Progenitor cell of endocrine pancreas (in vitro differentiated cells): Measurements from ENCODE around the gene MTR. TPM values are rescaled to one million over a fixed set of nuclear protein-coding genes. Genes with fewer than 3 reads are reported as not detected.
"Not testable (repeated sequence)": the region's sequence is repeated elsewhere in the genome, so short reads cannot be mapped to it uniquely, and the experiment has no call there.

Experiments
- DNase-seq: peaks from one replicate; pipeline ENCODE4 v3.0.0; 2021; ENCODE audit warnings: low spot score; ENCODE audit not compliant: unreplicated experiment
- H3K27ac Mint-ChIP-seq: 2 replicates; pipeline ENCODE4 v1.8.0; 2021; ENCODE audit warnings: mild to moderate bottlenecking, moderate library complexity, mixed read lengths
- H3K27me3 Mint-ChIP-seq: 2 replicates; pipeline ENCODE4 v1.8.0; 2021; ENCODE audit warnings: mixed read lengths
- H3K36me3 Mint-ChIP-seq: 2 replicates; pipeline ENCODE4 v1.8.0; 2022; ENCODE audit warnings: mixed read lengths; ENCODE audit not compliant: insufficient read depth
- H3K4me1 Mint-ChIP-seq: 2 replicates; pipeline ENCODE4 v1.8.0; 2021; ENCODE audit warnings: low read depth, mixed read lengths
- H3K4me3 Mint-ChIP-seq: 2 replicates; pipeline ENCODE4 v1.8.0; 2021; ENCODE audit warnings: low read depth, mild to moderate bottlenecking, moderate library complexity, mixed read lengths
- H3K9me3 Mint-ChIP-seq: 2 replicates; pipeline ENCODE4 v1.8.0; 2021; ENCODE audit warnings: low read depth, mixed read lengths
- total RNA-seq: library from RNA; stranded (reverse); gene quantifications from 2 replicates; pipeline ENCODE4 v1.2.1, GENCODE V29; 2021
- TF ChIP-seq, protein P1 (sequence below): fragments of 200-600 bp; sonication (generic); IDR thresholded peaks from one replicate; pipeline ENCODE4 v1.5.0; 2021; ENCODE audit warnings: antibody characterized with exemption, mild to moderate bottlenecking; ENCODE audit not compliant: unreplicated experiment

MTR gene
- total RNA-seq, 1 donor from 2014 or later: 29.7 TPM

DNA sequence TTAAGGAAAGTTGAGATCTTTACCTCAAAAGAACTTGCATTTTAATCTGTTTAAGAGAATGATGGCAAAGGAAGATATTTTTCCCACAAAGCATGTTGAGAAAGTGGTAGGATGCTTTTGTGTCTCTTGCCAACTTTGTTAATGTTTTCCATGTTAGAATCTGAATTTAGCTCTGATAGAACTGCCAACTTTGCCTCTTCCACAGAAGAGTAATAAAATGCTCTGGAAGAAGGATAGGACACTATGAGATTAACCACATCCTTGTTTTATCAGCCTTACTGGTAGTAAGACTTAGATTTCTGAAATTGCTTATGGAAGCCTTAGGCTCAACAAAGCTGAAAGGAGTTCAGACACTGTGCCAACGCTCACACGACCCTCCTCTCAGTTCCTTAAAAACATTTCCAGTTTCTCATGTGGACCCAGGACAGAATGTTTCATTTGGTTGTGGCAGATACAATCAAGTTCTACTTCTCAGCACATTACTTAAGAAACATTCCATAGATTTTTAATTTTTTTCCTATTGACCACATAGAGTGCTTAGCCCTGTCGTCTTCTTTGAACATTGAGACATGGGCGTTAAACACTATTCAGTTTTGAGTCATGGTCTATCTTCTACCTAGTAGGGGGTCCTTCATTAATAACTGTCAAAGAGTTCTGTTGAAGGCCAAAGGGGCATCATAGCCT is 59.0 kb downstream of the MTR start:
- no peak for DNase-seq
- Mint-ChIP-seq H3K36me3 (peaks cover 34% of the 10 kb centered on the region), H3K4me1 (no peaks in the 10 kb centered on the region), H3K9me3 (no peaks in the 10 kb centered on the region), H3K27me3 (no peaks in the 10 kb centered on the region), H3K27ac (no peak overlapping the region), H3K4me3 (no peak overlapping the region)
- TF ChIP-seq, protein P1, sequence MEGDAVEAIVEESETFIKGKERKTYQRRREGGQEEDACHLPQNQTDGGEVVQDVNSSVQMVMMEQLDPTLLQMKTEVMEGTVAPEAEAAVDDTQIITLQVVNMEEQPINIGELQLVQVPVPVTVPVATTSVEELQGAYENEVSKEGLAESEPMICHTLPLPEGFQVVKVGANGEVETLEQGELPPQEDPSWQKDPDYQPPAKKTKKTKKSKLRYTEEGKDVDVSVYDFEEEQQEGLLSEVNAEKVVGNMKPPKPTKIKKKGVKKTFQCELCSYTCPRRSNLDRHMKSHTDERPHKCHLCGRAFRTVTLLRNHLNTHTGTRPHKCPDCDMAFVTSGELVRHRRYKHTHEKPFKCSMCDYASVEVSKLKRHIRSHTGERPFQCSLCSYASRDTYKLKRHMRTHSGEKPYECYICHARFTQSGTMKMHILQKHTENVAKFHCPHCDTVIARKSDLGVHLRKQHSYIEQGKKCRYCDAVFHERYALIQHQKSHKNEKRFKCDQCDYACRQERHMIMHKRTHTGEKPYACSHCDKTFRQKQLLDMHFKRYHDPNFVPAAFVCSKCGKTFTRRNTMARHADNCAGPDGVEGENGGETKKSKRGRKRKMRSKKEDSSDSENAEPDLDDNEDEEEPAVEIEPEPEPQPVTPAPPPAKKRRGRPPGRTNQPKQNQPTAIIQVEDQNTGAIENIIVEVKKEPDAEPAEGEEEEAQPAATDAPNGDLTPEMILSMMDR: no peak

DNA sequence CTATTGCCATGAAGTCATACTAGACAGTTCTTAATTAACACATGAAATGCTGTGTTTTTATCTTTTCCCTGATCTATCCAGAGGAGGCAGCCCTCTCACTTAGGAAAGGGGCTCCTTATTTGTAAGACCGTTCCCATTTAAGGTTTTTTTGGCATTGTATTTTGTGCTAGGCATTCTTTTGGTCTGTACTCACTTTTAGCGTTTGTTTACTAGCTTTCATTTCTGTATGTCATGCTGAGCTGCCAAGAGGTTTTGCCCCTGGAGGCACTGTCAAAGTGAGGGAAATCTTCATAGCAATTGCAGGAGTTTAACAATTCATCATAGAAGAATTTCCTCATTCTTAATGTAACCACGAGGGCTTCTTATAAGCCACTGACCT is 59.5 kb downstream of the MTR start:
- Mint-ChIP-seq H3K27me3 (no peaks in the 10 kb centered on the region), H3K9me3 (no peaks in the 10 kb centered on the region), H3K4me3 (no peak overlapping the region), H3K27ac (no peak overlapping the region), H3K36me3 (peaks cover 35% of the 10 kb centered on the region), H3K4me1 (no peaks in the 10 kb centered on the region)
- TF ChIP-seq, protein P1: no peak
- DNase-seq: no peak

DNA sequence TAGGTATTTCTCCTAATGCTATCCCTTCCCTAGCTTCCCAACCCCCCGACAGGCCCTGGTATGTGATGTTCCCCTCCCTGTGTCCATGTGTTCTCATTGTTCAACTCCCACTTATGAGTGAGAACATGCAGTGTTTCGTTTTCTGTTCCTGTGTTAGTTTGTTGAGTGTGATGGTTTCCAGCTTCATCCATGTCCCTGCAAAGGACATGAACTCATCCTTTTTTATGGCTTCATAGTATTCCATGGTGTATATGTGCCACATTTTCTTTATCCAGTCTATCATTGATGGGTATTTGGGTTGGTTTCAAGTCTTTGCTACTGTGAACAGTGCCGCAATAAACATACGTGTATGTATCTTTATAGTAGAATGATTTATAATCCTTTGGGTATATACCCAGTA is 61.6 kb downstream of the MTR start:
- H3K36me3 Mint-ChIP-seq: peaks cover 30% of the 10 kb centered on the region
- not testable (repeated sequence) for H3K27me3 Mint-ChIP-seq, H3K9me3 Mint-ChIP-seq, DNase-seq, H3K4me3 Mint-ChIP-seq, H3K4me1 Mint-ChIP-seq, H3K27ac Mint-ChIP-seq

DNA sequence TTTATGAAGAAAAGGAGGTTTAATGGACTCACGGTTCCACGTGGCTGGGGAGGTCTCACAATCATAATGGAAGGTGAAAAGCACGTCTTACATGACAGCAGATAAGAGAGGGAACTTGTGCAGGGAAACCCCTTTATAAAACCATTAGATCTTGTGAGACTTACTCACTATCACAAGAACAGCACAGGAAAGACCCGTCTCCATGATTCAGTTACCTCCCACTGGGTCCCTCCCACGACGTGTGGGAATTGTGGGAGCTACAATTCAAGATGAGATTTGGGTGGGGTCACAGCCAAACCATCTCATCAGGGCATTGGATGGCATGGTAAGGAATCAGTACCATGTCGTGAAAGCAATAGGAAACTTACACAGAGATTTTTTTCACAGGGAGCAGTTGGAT is 63.1 kb downstream of the MTR start:
- H3K4me1 Mint-ChIP-seq: peaks cover 13% of the 10 kb centered on the region
- H3K9me3 Mint-ChIP-seq: no peaks in the 10 kb centered on the region
- H3K27me3 Mint-ChIP-seq: no peaks in the 10 kb centered on the region
- H3K27ac Mint-ChIP-seq: no peak overlapping the region
- DNase-seq: no peak
- H3K36me3 Mint-ChIP-seq: peaks cover 31% of the 10 kb centered on the region
- TF ChIP-seq, protein P1: no peak
- no peak overlapping the region for H3K4me3 Mint-ChIP-seq

DNA sequence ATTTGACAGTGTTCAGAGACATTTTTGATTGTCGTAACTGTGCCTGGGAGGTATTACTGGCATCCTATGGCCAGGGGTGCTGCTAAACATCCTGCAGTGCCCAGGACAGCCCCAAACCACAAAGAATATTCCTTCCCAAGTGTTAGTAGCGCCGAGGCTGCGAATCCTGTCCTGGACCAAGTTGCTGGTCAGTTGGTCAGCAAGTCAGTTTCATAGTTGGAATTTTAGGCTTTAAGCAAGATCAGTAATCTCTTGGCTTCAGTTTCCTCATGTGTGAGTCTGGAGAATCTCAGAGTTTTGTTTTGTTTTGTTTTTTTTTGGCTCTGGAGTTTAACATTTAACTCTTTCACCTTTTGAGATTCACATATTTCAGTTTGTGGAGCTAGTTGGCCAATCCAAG is 65.0 kb downstream of the MTR start:
- H3K27me3 Mint-ChIP-seq: no peaks in the 10 kb centered on the region
- peaks cover 31% of the 10 kb centered on the region for H3K36me3 Mint-ChIP-seq
- H3K4me3 Mint-ChIP-seq: no peak overlapping the region
- TF ChIP-seq, protein P1: no peak
- no peak for DNase-seq
- H3K4me1 Mint-ChIP-seq: peaks cover 22% of the 10 kb centered on the region
- H3K27ac Mint-ChIP-seq: no peak overlapping the region
- no peaks in the 10 kb centered on the region for H3K9me3 Mint-ChIP-seq

DNA sequence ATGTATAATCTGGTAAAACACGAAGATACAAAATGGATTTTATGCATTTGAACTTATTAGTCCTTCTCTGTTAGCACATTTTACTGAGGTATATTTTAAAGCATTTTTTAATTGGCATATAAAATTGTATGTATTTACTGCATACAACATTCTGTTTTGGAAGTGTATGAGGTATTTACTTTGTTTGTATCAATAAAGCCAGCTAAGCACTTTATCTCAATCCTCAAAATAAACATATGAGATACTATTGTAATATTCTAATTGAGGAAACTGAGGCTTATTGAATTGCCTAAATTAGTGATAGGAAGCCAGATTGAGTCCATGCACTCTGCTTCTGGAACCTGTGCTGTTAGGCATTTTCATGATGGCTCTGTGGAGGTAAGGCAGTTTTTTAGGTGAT is 65.6 kb downstream of the MTR start:
- Mint-ChIP-seq H3K4me1 (peaks cover 25% of the 10 kb centered on the region), H3K27me3 (no peaks in the 10 kb centered on the region), H3K4me3 (no peak overlapping the region), H3K9me3 (no peaks in the 10 kb centered on the region), H3K36me3 (peaks cover 32% of the 10 kb centered on the region), H3K27ac (no peak overlapping the region)
- no peak for DNase-seq
- TF ChIP-seq, protein P1: no peak
